ENCODE measurements around the gene MYH9. TPM values are rescaled to one million over a fixed set of nuclear protein-coding genes. Genes with fewer than 3 reads are reported as not detected.
A peak's percentile ranks its signal among the peaks of the same experiment; 100 is the strongest.

Gene MYH9
- polyA plus RNA-seq, 4 donors, result 261 to 310 (median 285) TPM

- DNase-seq (ENCODE audit: low read depth in 4 of 4, low spot score in 2 of 4), result no peak
Measured at GRCh38 chr22:36334081-36334820, 53.5 kb downstream of the MYH9 start.

GRCh38 chr22:36333644-36334043 lies 54.1 kb downstream of the MYH9 start:
- no peak for DNase-seq (ENCODE audit: low read depth in 4 of 4, low spot score in 2 of 4)

- DNase-seq (ENCODE audit: low read depth in 4 of 4, low spot score in 2 of 4), result peak in 2 of 4 donors; percentile 55 to 65
Measured at GRCh38 chr22:36332623-36333332, 55.0 kb downstream of the MYH9 start.

DNA sequence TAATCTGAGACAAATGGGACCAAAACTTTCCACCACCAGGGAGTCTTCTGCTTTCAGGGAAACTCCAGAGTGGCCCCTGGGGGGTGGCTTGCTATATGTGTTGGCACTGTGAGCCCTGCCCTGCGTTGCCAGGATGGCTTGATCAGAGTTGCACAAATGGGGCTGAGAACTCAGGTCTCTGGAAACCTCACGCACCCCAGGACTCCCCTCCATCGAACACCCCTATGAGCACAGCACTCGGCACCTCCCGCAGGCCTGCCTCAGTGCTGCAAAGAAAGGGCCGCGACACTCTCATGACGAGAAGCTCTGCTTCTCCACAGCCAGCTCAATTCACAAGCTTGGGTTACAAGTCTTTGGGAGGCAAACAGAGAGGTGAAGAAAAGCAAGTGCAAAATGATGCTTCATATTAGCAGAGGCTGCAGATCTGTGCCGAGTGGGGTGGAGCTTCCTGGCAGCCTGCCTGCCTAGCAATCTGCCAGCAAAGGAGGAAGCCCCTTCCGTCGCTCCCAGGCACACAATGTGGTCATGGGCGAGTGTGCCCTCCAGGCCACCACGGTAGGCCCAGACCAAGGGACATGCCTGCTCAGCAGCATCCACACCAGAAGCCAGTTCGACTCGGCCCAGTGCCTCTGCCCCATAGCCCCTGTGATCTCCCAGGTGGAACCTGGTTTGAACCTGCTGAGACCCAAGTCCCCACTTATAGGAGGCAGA lies 55.7 kb downstream of the MYH9 start:
- peak in 1 of 4 donors; percentile 49 for DNase-seq (ENCODE audit: low read depth in 4 of 4, low spot score in 2 of 4)

DNA sequence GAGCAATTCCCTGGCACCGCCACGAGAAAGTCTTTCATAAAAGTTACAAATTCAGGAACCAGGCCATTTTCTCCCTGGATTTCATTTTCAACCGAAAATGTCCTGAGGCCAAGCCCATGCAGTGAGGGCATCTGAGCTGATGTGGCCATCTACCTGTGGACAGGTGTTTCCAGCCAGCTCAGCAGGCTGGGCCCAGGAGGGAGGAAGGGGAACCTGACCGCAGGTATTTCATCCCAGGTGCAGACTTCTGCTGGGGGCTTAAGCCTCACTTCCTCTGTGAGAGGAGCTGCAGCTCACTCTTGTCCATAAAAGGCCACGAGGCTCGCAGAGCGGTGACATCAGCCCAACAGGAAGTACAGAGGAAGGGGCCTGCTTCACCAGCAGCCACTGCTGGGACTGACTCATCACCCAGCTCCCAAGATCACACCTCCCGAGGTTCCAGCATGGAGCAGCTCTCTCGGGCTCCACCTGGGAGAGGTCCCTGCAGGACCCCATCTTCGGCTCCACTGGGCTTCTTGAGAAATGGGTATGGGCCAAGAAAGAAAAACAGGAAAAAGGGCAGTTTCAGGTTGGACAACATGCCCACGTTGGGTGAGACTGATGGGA lies 56.4 kb downstream of the MYH9 start:
- no peak for DNase-seq (ENCODE audit: low read depth in 4 of 4, low spot score in 2 of 4)

GRCh38 chr22:36330655-36331305 lies 57.0 kb downstream of the MYH9 start:
- DNase-seq (ENCODE audit: low read depth in 4 of 4, low spot score in 2 of 4), result no peak

GRCh38 chr22:36330127-36330526 lies 57.6 kb downstream of the MYH9 start:
- no peak for DNase-seq (ENCODE audit: low read depth in 4 of 4, low spot score in 2 of 4)

DNA sequence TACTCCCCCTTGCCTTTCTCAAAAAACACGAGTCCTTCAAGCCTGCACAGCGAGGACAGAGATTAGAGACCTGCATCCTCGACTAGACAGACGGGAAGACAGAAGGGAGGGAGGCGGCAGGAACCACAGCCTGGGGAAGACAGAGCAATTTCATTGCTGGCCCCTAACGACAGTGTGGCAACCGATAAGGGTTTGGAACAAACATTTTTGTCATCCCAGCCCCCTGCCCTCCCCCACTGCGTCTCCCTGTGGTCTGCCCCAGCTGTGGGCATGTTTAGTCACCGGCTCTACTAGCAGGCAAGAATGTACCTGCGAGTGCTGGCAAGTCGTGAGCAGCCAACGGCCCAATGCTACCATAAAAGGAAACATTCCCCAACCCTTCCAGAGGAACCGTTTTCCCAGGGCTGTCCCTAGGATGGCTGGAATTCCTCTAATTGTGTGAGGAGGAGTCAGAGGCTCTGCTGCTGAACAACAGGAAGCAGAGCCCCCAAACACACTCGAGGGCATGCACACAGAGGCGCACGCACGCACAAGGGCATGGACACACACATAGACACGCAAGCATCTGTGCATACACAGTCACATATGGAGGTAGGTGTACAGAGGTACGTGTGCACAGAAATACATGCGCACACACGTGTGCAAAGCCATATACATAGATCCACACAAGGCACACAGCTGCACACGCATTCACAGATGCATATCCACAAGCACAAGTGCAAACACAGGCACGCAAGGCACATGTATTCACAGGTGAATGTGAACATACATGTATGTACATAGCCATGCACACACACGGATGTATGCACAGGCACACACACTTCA lies 58.3 kb downstream of the MYH9 start:
- DNase-seq (ENCODE audit: low read depth in 4 of 4, low spot score in 2 of 4), result peak in 2 of 4 donors; percentile 69 to 70

GRCh38 chr22:36328635-36329253 lies 59.0 kb downstream of the MYH9 start:
- DNase-seq (ENCODE audit: low read depth in 4 of 4, low spot score in 2 of 4), result peak in 1 of 4 donors; percentile 32

DNA sequence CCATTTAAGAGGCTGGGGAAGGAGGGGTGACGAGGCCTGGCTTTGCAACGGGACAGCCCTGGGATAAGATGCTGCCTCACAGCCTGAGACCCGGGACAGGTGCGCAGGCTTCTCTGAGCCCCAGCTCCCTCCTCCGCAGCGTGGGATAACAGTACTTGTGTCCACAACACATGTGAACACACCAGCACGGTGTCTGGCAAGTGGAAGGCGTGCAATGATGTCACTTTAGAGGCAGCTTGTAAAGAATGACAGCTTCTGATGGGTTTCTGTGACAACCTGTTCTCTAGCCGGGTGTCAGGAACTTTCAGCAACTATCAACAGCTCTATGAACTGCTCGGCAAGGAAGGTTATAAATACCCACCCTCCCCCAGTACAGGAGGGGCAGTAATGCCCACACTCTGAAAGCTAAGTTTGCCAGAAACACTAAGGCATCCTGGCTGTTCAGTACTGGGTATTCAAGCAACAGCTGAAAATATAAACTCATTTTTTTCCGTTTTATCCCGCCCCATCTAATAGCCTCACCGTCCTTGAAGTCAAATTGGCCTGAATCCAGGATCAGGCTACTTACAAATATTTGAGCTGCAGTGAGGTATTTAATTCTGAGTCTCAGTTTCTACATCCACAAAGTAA lies 59.7 kb downstream of the MYH9 start:
- no peak for DNase-seq (ENCODE audit: low read depth in 4 of 4, low spot score in 2 of 4)

- DNase-seq (ENCODE audit: low read depth in 4 of 4, low spot score in 2 of 4), result no peak
Measured at GRCh38 chr22:36326178-36327161, 61.3 kb downstream of the MYH9 start.

GRCh38 chr22:36325154-36326031 lies 62.4 kb downstream of the MYH9 start:
- no peak for DNase-seq (ENCODE audit: low read depth in 4 of 4, low spot score in 2 of 4)

- no peak for DNase-seq (ENCODE audit: low read depth in 4 of 4, low spot score in 2 of 4)
Measured at GRCh38 chr22:36324414-36324813, 63.4 kb downstream of the MYH9 start.

- no peak for DNase-seq (ENCODE audit: low read depth in 4 of 4, low spot score in 2 of 4)
Measured at GRCh38 chr22:36323855-36324331, 63.9 kb downstream of the MYH9 start.

GRCh38 chr22:36323182-36323854 lies 64.4 kb downstream of the MYH9 start:
- no peak for DNase-seq (ENCODE audit: low read depth in 4 of 4, low spot score in 2 of 4)

DNA sequence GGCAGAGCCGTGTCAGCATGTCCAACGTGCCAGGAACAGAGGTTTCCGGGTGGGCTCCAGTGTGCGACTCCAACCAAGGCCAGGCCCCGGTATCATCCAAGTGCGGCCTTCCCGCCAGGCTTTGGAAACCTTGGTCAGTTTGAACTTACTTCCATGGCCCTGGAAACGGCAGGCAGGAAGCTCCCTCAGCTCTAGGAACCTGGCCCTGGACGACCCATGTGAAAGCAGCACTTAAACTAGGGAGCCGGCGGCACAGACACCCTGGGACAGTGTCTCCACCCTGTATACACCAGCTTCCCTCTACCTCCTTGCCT lies 65.2 kb downstream of the MYH9 start:
- DNase-seq (ENCODE audit: low read depth in 4 of 4, low spot score in 2 of 4), result no peak

Measured in left renal cortex interstitium (tissue), 4 donors.